K562 (cell line): ENCODE results near the gene SORCS2.

Source experiments
- CBX2 ChIP-seq: fragments of 200-600 bp; sonication (generic); IDR thresholded peaks from one replicate; pipeline ENCODE4 v1.6.1; 2012; ENCODE audit warnings: mild to moderate bottlenecking, low read length, inconsistent platforms; ENCODE audit not compliant: insufficient read depth, poor library complexity, severe bottlenecking
- SETDB1 ChIP-seq: IDR thresholded peaks from one replicate; pipeline ENCODE4 v1.6.1; 2012; ENCODE audit warnings: low read length, control low read depth, inconsistent platforms
- SRSF1 ChIP-seq: fragments of 200-400 bp; formaldehyde crosslinking; IDR thresholded peaks from 2 replicates; pipeline ENCODE4 v1.6.1; 2017; ENCODE audit warnings: mild to moderate bottlenecking, low read depth, low read length, moderate library complexity
- TARDBP ChIP-seq: fragments of 450-650 bp; IDR thresholded peaks from 2 replicates; pipeline ENCODE4 v1.6.1; 2016
- ZNF239 ChIP-seq: fragments of 250-450 bp; sonication (Bioruptor Pico); IDR thresholded peaks from 2 replicates; pipeline ENCODE4 v1.4.0; 2020; ENCODE audit warnings: mild to moderate bottlenecking
- TF ChIP-seq, protein P1 (sequence below), 3 experiments: IDR thresholded peaks in 2 of 3; conservative IDR thresholded peaks in 1 of 3; 2 replicates each; pipeline ENCODE4 v1.5.1; 2011 to 2012; ENCODE audit warnings: low read length in 3 of 3, mild to moderate bottlenecking in 3 of 3, control low read depth in 2 of 3, improper control_type of control experiment in 1 of 3, inconsistent platforms in 1 of 3, low read depth in 1 of 3, mixed read lengths in 1 of 3, moderate library complexity in 1 of 3; ENCODE audit not compliant: insufficient read depth in 2 of 3

- no peak for TF ChIP-seq TARDBP
- TF ChIP-seq SETDB1 = no peak
- TF ChIP-seq SRSF1 = no peak
- TF ChIP-seq, protein P1, sequence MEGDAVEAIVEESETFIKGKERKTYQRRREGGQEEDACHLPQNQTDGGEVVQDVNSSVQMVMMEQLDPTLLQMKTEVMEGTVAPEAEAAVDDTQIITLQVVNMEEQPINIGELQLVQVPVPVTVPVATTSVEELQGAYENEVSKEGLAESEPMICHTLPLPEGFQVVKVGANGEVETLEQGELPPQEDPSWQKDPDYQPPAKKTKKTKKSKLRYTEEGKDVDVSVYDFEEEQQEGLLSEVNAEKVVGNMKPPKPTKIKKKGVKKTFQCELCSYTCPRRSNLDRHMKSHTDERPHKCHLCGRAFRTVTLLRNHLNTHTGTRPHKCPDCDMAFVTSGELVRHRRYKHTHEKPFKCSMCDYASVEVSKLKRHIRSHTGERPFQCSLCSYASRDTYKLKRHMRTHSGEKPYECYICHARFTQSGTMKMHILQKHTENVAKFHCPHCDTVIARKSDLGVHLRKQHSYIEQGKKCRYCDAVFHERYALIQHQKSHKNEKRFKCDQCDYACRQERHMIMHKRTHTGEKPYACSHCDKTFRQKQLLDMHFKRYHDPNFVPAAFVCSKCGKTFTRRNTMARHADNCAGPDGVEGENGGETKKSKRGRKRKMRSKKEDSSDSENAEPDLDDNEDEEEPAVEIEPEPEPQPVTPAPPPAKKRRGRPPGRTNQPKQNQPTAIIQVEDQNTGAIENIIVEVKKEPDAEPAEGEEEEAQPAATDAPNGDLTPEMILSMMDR (IDR thresholded peaks at IDR 0.05 in 2 of 3, conservative IDR thresholded peaks at IDR 0.05 in 1 of 3; ENCODE audit: insufficient read depth in 2 of 3, low read depth in 1 of 3, low read length in 3 of 3) = no peak
- no peak for TF ChIP-seq ZNF239 (CRISPR knock-in tag)
- TF ChIP-seq CBX2 = no peak
Observed at GRCh38 chr4:7691061-7691460, 498.7 kb downstream of the SORCS2 start.
